HG03520 (cell line): ENCODE results near the gene MAPKAPK2.
A peak's percentile ranks its signal among the peaks of the same experiment; 100 is the strongest.
"Not testable (repeated sequence)": the region's sequence is repeated elsewhere in the genome, so short reads cannot be mapped to it uniquely, and the experiment has no call there.

Experiments
- ATAC-seq: cut with Tn5 transposase; IDR thresholded peaks from one replicate; pipeline ENCODE4 v1.9.1; 2021; ENCODE audit warnings: mild to moderate bottlenecking, moderate library complexity; ENCODE audit not compliant: unreplicated experiment

The MAPKAPK2 gene

DNA sequence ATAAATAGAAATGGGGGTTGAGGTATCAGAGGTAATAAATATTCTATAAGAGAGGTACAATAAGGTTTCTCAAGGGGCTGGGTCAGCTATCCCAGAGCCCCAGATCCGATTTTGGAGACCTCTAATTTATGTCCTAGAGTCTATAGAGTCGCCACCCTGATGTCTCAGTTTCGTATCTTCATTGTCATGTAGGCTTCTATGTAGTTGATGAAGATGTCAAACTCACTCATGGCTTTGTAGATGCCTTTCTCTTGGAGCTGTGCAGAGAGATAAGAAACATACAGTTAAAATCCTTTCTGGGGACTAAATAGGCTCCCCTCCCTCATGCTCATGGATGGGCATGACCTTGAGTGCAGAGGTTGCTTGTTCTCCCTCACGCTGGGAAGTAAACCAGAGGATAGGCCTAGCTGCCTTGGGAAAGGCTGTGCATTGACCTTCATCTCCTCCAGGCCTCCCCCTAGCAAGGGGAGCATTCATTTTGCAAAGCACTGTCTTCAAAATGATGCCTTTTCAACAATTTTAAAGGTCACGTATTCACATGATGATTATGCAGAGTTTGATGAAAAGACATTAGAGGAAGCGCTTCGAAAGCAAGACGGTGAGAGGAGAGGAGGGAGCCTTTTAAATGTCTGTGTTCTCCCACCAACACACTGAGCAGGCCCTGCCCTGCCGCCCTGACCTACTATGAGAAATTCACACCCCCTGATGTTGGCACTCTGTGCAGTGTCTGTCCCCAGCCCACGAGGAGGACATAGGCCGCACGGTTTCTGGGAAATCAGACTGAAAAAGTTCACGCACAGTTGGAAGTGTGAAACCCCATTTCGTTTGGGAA lies 84.0 kb downstream of the MAPKAPK2 start:
- ATAC-seq: no peak

DNA sequence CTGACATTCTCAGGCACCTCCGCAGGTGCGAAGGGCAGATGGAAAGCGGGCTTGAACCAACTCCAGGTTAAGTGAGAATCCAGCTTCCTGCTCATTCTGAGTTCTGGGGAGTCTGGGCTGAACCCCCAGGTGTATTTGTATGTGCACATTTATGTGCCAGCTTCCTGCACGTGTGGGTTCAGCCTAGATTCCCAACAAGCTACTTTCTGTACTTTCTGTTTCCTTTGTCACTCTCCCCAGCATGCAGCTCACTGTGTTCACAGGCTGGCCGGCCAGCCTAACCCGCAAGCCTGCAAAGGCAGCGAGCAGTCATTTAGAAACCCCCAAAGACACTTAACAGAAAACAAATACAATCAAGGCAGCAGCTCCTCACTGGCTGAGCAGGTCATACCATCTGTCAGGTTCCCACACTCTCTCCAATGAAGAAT lies 84.6 kb downstream of the MAPKAPK2 start:
- ATAC-seq: peak; percentile 79

DNA sequence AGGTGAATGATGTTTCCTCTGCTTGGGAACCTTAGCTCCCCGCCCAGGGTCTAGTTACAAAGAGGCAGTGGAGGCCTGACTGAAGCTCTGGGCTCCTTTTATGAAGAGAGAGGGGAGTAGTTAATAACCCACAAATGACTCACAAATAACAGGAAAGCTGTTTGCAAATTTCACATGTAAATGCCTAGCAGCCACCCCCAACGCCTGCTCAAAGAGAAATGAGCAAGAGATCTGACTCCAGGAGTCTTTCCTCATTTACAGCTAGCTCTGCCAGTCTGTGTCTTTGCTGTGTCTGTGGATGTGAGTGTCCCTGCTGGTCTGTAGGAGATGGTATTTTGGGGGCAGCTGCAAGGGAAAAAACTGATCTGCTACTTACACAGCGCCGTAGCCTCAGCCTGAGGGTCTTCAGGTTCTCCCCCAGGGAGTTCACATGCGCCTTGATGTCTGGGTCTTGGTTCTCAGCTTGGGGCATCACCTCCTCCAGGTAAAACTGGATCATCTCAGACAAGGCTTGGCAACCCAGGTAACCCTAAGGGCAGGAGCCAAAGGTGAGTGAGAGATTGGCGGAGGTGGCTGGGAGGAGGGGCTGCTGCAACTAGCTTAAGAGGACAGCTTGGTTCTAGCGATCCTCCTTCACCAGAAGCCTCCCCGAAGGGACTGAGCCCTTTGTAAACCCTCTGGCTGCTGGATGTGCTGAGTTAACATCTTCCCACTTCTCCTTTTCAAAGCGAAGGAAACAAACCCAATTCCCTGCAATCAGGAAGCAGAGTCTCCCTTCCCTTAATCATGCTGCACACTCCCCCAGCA lies 86.0 kb downstream of the MAPKAPK2 start, which contains the start of gene IL19:
Gene IL19 (plus strand): TSS at position 243 of the 807 bp plus-strand sequence. CDS start 65,890 bp downstream, outside the sequence.
- no peak for ATAC-seq

DNA sequence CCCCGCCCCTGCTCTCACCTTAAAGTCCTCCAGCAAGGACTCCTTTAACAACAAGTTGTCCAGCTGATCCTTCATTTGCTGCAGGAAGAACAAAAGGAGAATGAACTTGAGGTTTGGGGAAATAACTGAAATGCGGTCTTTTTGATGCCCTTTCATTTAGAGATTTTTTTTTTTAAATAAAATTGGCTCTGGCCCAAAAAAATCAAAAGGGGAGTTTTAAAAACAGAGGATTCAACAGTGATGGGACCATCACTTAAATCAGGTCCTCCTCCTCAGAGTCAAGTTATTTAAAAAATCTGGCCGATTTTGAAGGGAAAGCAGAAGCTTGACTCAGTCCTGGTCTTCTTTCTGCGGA lies 86.6 kb downstream of the MAPKAPK2 start:
- no peak for ATAC-seq

DNA sequence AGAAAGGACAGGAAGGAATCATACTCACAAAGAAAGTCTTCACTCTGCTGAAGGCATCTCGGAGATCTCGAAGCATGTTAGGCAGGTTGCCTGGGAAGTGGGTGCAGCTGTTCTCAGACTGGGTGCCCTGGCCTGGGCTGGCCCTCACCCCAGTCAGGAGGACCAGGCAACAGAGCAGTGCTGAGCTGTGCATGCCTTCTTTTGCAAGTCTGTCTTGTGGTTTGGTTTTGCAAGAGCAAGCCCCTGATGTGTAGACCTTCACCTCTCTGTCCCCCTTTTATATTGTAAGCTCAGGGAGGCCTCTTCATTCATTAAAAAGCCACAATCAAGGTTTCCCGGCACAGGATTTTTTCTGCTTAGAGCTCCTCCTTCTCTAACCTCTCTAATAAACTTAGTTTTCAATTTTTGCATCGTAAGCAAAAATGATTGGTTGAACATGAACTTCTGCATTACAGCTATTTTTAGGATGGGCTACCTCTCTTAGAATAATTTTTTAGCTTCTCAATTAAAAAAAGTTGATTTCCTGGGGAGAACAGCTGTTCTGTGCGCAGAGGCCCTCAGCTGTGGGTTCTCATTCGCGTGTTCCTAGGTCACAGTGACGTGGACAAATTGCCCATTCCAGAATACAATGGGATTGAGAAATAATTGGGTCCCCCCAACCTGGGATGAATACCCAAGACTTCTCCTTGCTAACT lies 87.7 kb downstream of the MAPKAPK2 start, which contains the start of gene IL10:
Gene IL10 (minus strand): TSS at position 252 of the 695 bp plus-strand sequence. CDS start 59 bp downstream, at position 193.
- ATAC-seq: no peak

DNA sequence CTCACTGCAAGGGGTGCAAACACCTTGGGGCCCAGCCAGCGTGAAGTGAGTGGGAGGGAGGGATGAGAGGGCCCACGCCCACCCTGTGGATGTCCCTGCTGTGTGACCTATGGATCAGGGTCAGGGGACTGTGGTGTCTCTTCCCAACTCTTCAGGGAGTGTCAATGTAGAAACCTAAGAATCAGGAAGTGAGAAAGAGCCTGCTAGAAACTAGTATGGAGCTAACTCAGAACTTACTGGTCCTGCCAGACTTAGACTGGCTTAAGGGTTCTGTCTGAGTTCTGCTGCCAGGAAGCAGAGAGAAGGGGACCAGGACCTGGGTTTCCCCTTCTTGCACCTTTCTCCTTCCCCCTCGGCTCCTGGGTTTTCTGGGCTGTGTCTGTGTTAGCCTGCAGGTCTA lies 89.4 kb downstream of the MAPKAPK2 start:
- no peak for ATAC-seq

DNA sequence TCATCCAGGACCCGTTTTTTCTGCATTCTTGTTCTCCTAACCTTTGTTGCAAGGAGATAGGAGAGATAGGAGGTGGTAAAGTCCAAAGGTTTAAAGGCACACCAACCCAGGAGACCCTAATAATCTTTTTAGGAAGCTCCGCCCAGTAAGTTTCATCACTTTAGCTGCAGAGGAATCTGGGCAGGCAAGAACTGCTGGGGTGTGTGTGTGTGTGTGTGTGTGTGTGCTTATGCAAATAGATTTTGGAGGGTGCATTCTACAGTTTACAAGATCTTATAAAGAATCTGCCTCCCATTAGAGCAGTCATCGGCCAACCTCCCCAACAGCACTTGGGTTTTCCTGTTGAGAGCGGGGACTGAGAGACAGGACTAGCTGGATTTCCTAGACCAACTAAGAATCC lies 91.5 kb downstream of the MAPKAPK2 start:
- ATAC-seq: no peak

DNA sequence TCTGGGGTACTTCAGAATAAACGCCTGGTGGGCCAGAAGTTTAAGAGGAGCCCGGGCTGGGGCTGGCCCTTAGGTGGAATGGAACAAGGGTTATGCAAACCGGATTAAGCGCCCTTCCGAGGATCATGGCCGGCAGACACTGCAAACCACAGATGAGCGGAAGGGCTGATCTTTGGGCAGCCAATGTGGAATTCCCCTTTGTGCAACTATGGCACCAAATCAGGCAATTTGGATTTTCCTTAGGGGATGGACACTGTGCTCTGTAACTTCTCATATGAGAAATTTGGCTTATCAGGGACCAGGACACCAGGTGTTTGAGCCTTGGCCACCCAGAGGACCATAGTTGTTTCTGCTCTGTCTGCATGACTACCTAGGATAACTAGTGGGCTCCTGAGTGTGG lies 93.3 kb downstream of the MAPKAPK2 start:
- no peak for ATAC-seq

DNA sequence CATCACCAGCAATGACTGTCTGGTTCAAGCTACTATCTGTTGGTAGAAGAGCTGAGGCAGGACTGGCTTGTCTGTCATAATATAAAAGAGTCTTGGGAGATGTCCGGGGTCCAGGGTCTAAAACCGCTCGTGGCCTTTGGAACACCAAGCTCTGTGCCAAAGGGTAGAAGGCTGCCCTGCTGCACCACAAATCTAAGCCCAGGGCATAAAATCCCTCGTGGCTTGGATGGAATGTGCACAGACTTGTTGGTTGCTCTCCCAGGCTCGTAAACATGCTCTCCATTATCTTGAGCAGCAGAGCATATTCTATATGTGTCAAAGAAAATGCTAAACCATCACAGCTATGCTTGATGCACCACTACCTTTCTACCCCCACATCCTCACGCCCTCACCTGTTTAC lies 94.2 kb downstream of the MAPKAPK2 start:
- ATAC-seq: not testable (repeated sequence)

DNA sequence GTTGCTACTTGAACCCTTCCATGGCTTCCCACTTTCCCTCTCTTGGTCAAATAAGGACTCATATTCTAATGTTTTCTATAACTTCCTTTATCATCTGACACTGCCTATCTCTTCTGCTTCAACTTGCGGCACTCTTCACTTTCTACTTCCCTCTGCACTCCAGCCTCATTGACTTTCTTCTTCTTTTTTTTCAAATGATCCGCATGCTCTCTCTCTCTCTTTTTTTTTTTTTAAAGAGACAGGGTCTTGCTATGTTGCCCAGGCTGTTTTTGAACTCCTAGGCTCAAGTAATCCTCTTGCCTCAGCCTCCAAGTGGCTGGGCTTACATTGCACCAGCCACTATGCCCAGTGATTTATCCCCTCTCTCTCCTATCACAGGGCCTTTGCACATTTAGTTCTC lies 94.9 kb downstream of the MAPKAPK2 start:
- ATAC-seq: no peak

DNA sequence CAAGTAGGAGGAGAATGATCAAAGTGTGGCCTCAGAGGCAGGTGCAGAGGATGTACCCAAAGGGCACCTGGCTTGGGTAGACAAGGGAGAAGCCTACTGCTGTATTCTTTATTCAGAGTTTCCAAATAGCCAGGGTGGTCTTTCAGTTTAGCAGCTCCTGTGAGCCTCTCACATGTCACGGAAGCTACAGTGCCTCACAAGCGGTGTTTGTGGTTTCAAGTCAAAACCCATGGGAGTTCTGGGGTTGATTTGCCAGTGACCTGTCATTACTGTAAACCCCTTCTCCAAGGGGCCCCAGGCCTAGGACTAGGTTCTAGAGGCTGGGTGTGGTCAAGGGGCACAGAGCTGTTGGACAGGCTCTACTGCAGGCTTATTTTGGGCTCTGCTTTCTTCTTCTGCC lies 97.7 kb downstream of the MAPKAPK2 start:
- peak; percentile 28 for ATAC-seq

DNA sequence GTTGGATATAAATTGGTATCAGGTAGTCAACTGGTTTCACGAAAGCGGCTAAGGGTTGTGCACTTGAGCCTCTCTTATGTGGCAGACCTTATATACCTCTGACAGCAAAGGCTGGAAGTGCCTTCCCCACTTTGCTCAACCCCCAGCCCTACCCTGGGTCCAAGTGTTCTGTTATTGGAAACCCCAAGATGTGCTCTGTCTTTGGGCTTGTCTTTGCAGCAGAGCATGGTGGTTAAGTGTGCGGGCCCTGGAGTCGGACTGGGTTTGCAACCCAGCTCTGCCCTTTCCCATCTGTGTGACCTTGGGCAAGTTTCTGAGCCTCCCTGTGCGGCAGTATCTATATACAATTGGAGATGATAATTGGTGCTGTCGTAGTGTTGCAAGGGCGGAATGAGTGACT lies 98.8 kb downstream of the MAPKAPK2 start:
- ATAC-seq: no peak
